Fibroblast of mammary gland (primary cell): ENCODE results near the gene UQCRH.

Experiments used
- DNase-seq: peaks from one replicate; pipeline ENCODE4 v3.0.0-alpha.2; 2010; ENCODE audit warnings: low read depth
- H3K4me3 ChIP-seq: 2 replicates; pipeline ENCODE4 v1.5.1; 2011; ENCODE audit warnings: low read depth, mild to moderate bottlenecking, low read length, moderate library complexity; ENCODE audit not compliant: control insufficient read depth
- CTCF ChIP-seq: conservative IDR thresholded peaks from 2 replicates; pipeline ENCODE4 v1.5.1; 2011; ENCODE audit warnings: low read depth, low read length, inconsistent platforms; ENCODE audit not compliant: control insufficient read depth, insufficient read depth

The UQCRH gene

GRCh38 chr1:46274225-46275029, 29.1 kb upstream of the UQCRH start:
- no peak for DNase-seq
- H3K4me3 ChIP-seq = no peak overlapping the region
- TF ChIP-seq CTCF = no peak

GRCh38 chr1:46275030-46275337, 28.5 kb upstream of the UQCRH start:
- TF ChIP-seq CTCF = no peak
- no peak for DNase-seq
- no peak overlapping the region for H3K4me3 ChIP-seq

- DNase-seq = no peak
- TF ChIP-seq CTCF = no peak
- no peak overlapping the region for H3K4me3 ChIP-seq
Measured at GRCh38 chr1:46277658-46278373, 25.7 kb upstream of the UQCRH start.

GRCh38 chr1:46278807-46279206, 24.7 kb upstream of the UQCRH start:
- TF ChIP-seq CTCF = no peak
- peak; percentile 72 for DNase-seq
- H3K4me3 ChIP-seq = no peak overlapping the region

GRCh38 chr1:46280092-46280491, 23.4 kb upstream of the UQCRH start:
- no peak overlapping the region for H3K4me3 ChIP-seq
- no peak for DNase-seq

GRCh38 chr1:46281021-46281420, 22.5 kb upstream of the UQCRH start:
- H3K4me3 ChIP-seq = no peak overlapping the region
- DNase-seq = no peak
- no peak for TF ChIP-seq CTCF

More at GRCh38 chr1:46280092-46280491, 23.4 kb upstream of the UQCRH start:
- TF ChIP-seq CTCF = no peak
